ENCODE measurements around the gene AZU1.

Gene AZU1

DNA sequence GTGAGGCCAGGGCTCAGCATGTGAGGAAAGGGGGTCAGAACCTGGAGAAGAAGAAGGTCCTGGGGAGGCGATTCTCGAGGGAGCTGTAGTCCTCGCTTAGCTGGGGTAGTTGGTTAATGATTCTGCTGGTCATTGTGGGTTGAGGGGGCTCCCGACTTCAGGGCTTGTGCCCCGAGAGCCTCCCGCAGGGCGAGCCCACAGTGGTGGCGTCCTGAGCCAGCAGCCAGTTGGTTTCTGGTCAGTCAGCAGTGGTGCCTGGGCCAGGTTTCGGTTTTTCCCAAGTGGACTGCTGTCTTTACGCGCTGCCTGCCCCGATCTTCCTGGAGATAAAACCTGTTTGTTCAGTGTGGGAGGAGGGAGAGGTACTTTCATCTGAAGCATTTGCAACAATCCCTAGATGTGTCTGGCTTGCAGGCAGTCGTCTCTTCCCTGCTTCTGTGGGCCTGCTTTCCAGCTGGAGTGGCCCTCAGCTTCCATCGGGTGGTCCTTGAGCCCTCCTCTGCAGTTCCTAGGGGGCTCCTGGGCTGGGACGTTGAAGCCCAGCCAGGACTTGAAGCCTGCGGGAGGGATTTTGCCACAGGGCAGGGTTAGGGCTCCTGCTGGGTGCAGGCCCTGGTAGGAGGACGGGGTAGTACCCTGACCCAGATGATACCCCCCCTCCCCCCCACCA lies 27.1 kb upstream of the AZU1 start:
- no peaks in the 10 kb centered on the region for H3K9me2 ChIP-seq (replicated peaks; ENCODE audit: control insufficient read depth, low read length)
- no peak overlapping the region for H3K27ac ChIP-seq (ENCODE audit: low read depth, low read length)
- peaks cover 25% of the 10 kb centered on the region for H3K4me1 ChIP-seq (ENCODE audit: control insufficient read depth, low read length)
- peak overlapping the region; percentile 86; the same call in 1 of the 2 replicates for H3K4me2 ChIP-seq (ENCODE audit: low read length)
- H3K4me3 ChIP-seq (ENCODE audit: low read length), result no peak overlapping the region
- H3K36me3 ChIP-seq (ENCODE audit: control insufficient read depth, low read length), result peaks cover 76% of the 10 kb centered on the region
- TF ChIP-seq, protein P1, sequence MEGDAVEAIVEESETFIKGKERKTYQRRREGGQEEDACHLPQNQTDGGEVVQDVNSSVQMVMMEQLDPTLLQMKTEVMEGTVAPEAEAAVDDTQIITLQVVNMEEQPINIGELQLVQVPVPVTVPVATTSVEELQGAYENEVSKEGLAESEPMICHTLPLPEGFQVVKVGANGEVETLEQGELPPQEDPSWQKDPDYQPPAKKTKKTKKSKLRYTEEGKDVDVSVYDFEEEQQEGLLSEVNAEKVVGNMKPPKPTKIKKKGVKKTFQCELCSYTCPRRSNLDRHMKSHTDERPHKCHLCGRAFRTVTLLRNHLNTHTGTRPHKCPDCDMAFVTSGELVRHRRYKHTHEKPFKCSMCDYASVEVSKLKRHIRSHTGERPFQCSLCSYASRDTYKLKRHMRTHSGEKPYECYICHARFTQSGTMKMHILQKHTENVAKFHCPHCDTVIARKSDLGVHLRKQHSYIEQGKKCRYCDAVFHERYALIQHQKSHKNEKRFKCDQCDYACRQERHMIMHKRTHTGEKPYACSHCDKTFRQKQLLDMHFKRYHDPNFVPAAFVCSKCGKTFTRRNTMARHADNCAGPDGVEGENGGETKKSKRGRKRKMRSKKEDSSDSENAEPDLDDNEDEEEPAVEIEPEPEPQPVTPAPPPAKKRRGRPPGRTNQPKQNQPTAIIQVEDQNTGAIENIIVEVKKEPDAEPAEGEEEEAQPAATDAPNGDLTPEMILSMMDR (IDR thresholded peaks at IDR 0.05; ENCODE audit: low read depth, low read length, poor library complexity, severe bottlenecking), result no peak
- TF ChIP-seq EZH2phosphoT487 (IDR thresholded peaks at IDR 0.05; ENCODE audit: borderline replicate concordance, low read length), result no peak
- H3K79me2 ChIP-seq (ENCODE audit: control insufficient read depth, low read length), result peaks cover 89% of the 10 kb centered on the region
- H4K20me1 ChIP-seq (ENCODE audit: control insufficient read depth, insufficient read depth, low read depth, low read length), result peaks cover 59% of the 10 kb centered on the region
- H3F3A ChIP-seq (ENCODE audit: control insufficient read depth, insufficient read depth), result no peaks in the 10 kb centered on the region
- H3K9me3 ChIP-seq (ENCODE audit: control insufficient read depth, insufficient read depth, low read length), result no peaks in the 10 kb centered on the region
- H3K27me3 ChIP-seq (ENCODE audit: control insufficient read depth, low read length), result no peaks in the 10 kb centered on the region

GRCh38 chr19:801030-801860 lies 26.4 kb upstream of the AZU1 start:
- Histone ChIP-seq H3K9me3 (ENCODE audit: control insufficient read depth, insufficient read depth, low read length) (no peaks in the 10 kb centered on the region), H3K27ac (ENCODE audit: low read depth, low read length) (no peak overlapping the region), H3F3A (ENCODE audit: control insufficient read depth, insufficient read depth) (no peaks in the 10 kb centered on the region), H3K79me2 (ENCODE audit: control insufficient read depth, low read length) (peaks cover 93% of the 10 kb centered on the region), H3K4me3 (ENCODE audit: low read length) (no peak overlapping the region), H3K4me1 (ENCODE audit: control insufficient read depth, low read length) (peaks cover 22% of the 10 kb centered on the region), H3K9me2 (replicated peaks; ENCODE audit: control insufficient read depth, low read length) (no peaks in the 10 kb centered on the region), H3K36me3 (ENCODE audit: control insufficient read depth, low read length) (peaks cover 83% of the 10 kb centered on the region), H4K20me1 (ENCODE audit: control insufficient read depth, insufficient read depth, low read depth, low read length) (peaks cover 60% of the 10 kb centered on the region), H3K27me3 (ENCODE audit: control insufficient read depth, low read length) (no peaks in the 10 kb centered on the region), H3K4me2 (ENCODE audit: low read length) (no peak overlapping the region)
- TF ChIP-seq EZH2phosphoT487 (IDR thresholded peaks at IDR 0.05; ENCODE audit: borderline replicate concordance, low read length), result no peak
- TF ChIP-seq, protein P1 (IDR thresholded peaks at IDR 0.05; ENCODE audit: low read depth, low read length, poor library complexity, severe bottlenecking), result no peak

DNA sequence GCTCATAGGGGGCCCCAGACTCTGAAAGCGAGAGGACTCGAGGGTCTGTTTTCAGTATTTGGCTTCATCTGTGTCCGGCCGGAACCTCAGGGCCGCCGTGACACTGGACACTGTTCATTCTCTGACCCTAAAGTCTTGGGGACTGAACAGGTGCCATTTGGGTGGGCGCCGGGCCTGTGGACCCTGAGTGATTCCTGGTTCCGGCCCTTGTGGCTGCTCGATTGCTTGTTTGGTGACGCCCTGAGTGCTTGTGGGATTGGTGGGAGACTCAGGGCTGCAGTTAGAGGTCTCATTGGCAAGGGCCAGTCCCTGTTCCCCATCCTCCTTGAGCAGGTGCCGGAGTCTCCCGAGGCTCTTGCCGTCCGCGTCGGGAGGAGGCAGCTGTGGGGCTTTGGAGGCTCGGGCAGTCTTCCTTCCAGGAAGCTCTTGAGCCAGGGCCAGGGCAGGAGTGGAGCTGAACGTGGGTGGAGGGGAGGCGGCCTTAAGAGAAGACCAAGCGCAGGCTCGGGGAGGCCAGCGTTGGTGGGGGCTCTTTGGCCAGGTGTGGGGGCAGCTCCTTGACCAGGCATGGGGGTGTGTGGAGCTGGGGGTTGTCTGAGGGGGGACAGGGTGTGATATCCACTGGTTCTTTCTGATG lies 25.7 kb upstream of the AZU1 start:
- Histone ChIP-seq H3K27ac (ENCODE audit: low read depth, low read length) (no peak overlapping the region), H3K9me3 (ENCODE audit: control insufficient read depth, insufficient read depth, low read length) (no peaks in the 10 kb centered on the region), H3K4me2 (ENCODE audit: low read length) (no peak overlapping the region), H3K27me3 (ENCODE audit: control insufficient read depth, low read length) (no peaks in the 10 kb centered on the region), H3K36me3 (ENCODE audit: control insufficient read depth, low read length) (peaks cover 90% of the 10 kb centered on the region), H3K4me3 (ENCODE audit: low read length) (no peak overlapping the region), H3K79me2 (ENCODE audit: control insufficient read depth, low read length) (peaks cover 95% of the 10 kb centered on the region), H3K4me1 (ENCODE audit: control insufficient read depth, low read length) (peaks cover 18% of the 10 kb centered on the region), H3F3A (ENCODE audit: control insufficient read depth, insufficient read depth) (no peaks in the 10 kb centered on the region), H4K20me1 (ENCODE audit: control insufficient read depth, insufficient read depth, low read depth, low read length) (peaks cover 65% of the 10 kb centered on the region), H3K9me2 (replicated peaks; ENCODE audit: control insufficient read depth, low read length) (no peaks in the 10 kb centered on the region)
- no peak for TF ChIP-seq EZH2phosphoT487 (IDR thresholded peaks at IDR 0.05; ENCODE audit: borderline replicate concordance, low read length)
